Liver (tissue), 9 donors: ENCODE measurements around the gene MBOAT1. TPM values are rescaled to one million over a fixed set of nuclear protein-coding genes. Genes with fewer than 3 reads are reported as not detected.

Experiments used
- DNase-seq: peaks from one replicate; pipeline ENCODE4 v3.0.0-alpha.2; 2017; ENCODE audit warnings: low spot score
- H3K27ac ChIP-seq, 2 donors: one replicate each; pipeline ENCODE4 v1.7.0; 2013; ENCODE audit warnings: inconsistent platforms in 2 of 2, low read length in 2 of 2, control low read depth in 1 of 2, low read depth in 1 of 2, mild to moderate bottlenecking in 1 of 2
- H3K27me3 ChIP-seq, 4 donors: one replicate each; pipeline versions ENCODE4 v1.6.1 to v1.7.0; 2013; ENCODE audit warnings: low read length in 3 of 4, inconsistent platforms in 1 of 4, mild to moderate bottlenecking in 1 of 4, moderate library complexity in 1 of 4; ENCODE audit not compliant: control insufficient read depth in 4 of 4, insufficient read depth in 4 of 4
- H3K36me3 ChIP-seq, 4 donors: one replicate each; pipeline versions ENCODE4 v1.6.1 to v1.7.0; 2013; ENCODE audit warnings: low read length in 3 of 4, mild to moderate bottlenecking in 3 of 4, low read depth in 1 of 4, moderate library complexity in 1 of 4; ENCODE audit not compliant: control insufficient read depth in 4 of 4, insufficient read depth in 3 of 4
- H3K4me1 ChIP-seq, 4 donors: one replicate each; pipeline versions ENCODE4 v1.6.1 to v1.7.0; 2013; ENCODE audit warnings: low read length in 3 of 4, mild to moderate bottlenecking in 3 of 4, moderate library complexity in 1 of 4; ENCODE audit not compliant: control insufficient read depth in 4 of 4, insufficient read depth in 4 of 4
- H3K4me3 ChIP-seq, 3 donors: one replicate each; pipeline versions ENCODE4 v1.6.1 to v1.7.0; 2013; ENCODE audit warnings: low read length in 3 of 3, control low read depth in 1 of 3, low read depth in 1 of 3, mild to moderate bottlenecking in 1 of 3
- H3K9ac ChIP-seq, 2 donors: one replicate each; pipeline ENCODE4 v1.7.0; 2013; ENCODE audit warnings: low read length in 2 of 2, mild to moderate bottlenecking in 2 of 2, moderate library complexity in 2 of 2, control low read depth in 1 of 2, low read depth in 1 of 2
- H3K9me3 ChIP-seq, 4 donors: one replicate each; pipeline versions ENCODE4 v1.6.1 to v1.7.0; 2013; ENCODE audit warnings: low read length in 3 of 4; ENCODE audit not compliant: control insufficient read depth in 4 of 4
- EGR1 ChIP-seq, 2 donors: IDR thresholded peaks; 2 replicates each; pipeline ENCODE4 v1.6.1; 2016 to 2018; ENCODE audit warnings: antibody characterized with exemption in 2 of 2, low read depth in 2 of 2
- FOXA1 ChIP-seq: IDR thresholded peaks from 2 replicates; pipeline ENCODE4 v1.6.1; 2016; ENCODE audit warnings: antibody characterized with exemption
- FOXA2 ChIP-seq: IDR thresholded peaks from 2 replicates; pipeline ENCODE4 v1.6.1; 2016; ENCODE audit warnings: antibody characterized with exemption
- GABPA ChIP-seq, 2 donors: IDR thresholded peaks in 1 of 2; conservative IDR thresholded peaks in 1 of 2; 2 replicates each; pipeline ENCODE4 v1.6.1; 2016; ENCODE audit warnings: antibody characterized with exemption in 2 of 2, mild to moderate bottlenecking in 1 of 2, moderate library complexity in 1 of 2
- HNF4A ChIP-seq, 2 donors: conservative IDR thresholded peaks; 2 replicates each; pipeline ENCODE4 v1.6.1; 2016; ENCODE audit warnings: antibody characterized with exemption in 2 of 2, mild to moderate bottlenecking in 2 of 2
- JUND ChIP-seq, 2 donors: IDR thresholded peaks; 2 replicates each; pipeline ENCODE4 v1.6.1; 2016; ENCODE audit warnings: antibody characterized with exemption in 2 of 2
- MAX ChIP-seq: IDR thresholded peaks from 2 replicates; pipeline ENCODE4 v1.6.1; 2016; ENCODE audit warnings: antibody characterized with exemption
- NR2F2 ChIP-seq: IDR thresholded peaks from 2 replicates; pipeline ENCODE4 v1.6.1; 2016; ENCODE audit warnings: antibody characterized with exemption
- RAD21 ChIP-seq, 2 donors: IDR thresholded peaks; 2 replicates each; pipeline ENCODE4 v1.6.1; 2016; ENCODE audit warnings: antibody characterized with exemption in 2 of 2, mild to moderate bottlenecking in 2 of 2
- REST ChIP-seq: IDR thresholded peaks from 2 replicates; pipeline ENCODE4 v1.6.1; 2016; ENCODE audit warnings: antibody characterized with exemption, mild to moderate bottlenecking
- SP1 ChIP-seq: IDR thresholded peaks from 2 replicates; pipeline ENCODE4 v1.6.1; 2018; ENCODE audit warnings: antibody characterized with exemption, mild to moderate bottlenecking
- TAF1 ChIP-seq: conservative IDR thresholded peaks from 2 replicates; pipeline ENCODE4 v1.6.1; 2016; ENCODE audit warnings: antibody characterized with exemption, mild to moderate bottlenecking
- YY1 ChIP-seq: IDR thresholded peaks from 2 replicates; pipeline ENCODE4 v1.6.1; 2016; ENCODE audit warnings: antibody characterized with exemption, mild to moderate bottlenecking
- ZBTB33 ChIP-seq: IDR thresholded peaks from 2 replicates; pipeline ENCODE4 v1.6.1; 2016; ENCODE audit warnings: antibody characterized with exemption
- WGBS: extraction: QIAGEN DNeasy Blood & Tissue Kit; methylation state at CpG from one replicate; pipeline ENCODE4 v1.1.7; 2013; 5-methylcytosine and 5-hydroxymethylcytosine counted together
- polyA plus RNA-seq, 2 donors: library from polyadenylated mRNA; stranded (reverse) in 1 of 2; unstranded in 1 of 2; fragments of 200-250 nt in 1 of 2; fragments of >200 nt in 1 of 2; fragmentation: Nextera tagmentation in 1 of 2; extraction: Ambion mirVana in 1 of 2; gene quantifications; one replicate each; pipeline versions ENCODE4 v1.2.1 to v1.2.3, GENCODE V29; 2013 to 2015
- total RNA-seq, 2 donors: library from RNA; depleted of rRNA; stranded (reverse); fragments of >200 nt; gene quantifications; one replicate each; pipeline ENCODE4 v1.2.3, GENCODE V29; 2014
- TF ChIP-seq, protein P1 (sequence below): fragments of 150-350 bp; IDR thresholded peaks from 2 replicates; pipeline ENCODE4 v1.5.1; 2017; ENCODE audit warnings: improper control_type of control experiment, low read depth, low read length; ENCODE audit not compliant: missing input control
- TF ChIP-seq, protein P2 (sequence below): IDR thresholded peaks from 2 replicates; pipeline ENCODE4 v1.6.1; 2016; ENCODE audit warnings: antibody characterized with exemption
- donor health status: healthy.
- donor health status: healthy.
- donor health status: healthy.
- donor health status: healthy.
- donor health status: healthy.

The MBOAT1 gene, protein sequence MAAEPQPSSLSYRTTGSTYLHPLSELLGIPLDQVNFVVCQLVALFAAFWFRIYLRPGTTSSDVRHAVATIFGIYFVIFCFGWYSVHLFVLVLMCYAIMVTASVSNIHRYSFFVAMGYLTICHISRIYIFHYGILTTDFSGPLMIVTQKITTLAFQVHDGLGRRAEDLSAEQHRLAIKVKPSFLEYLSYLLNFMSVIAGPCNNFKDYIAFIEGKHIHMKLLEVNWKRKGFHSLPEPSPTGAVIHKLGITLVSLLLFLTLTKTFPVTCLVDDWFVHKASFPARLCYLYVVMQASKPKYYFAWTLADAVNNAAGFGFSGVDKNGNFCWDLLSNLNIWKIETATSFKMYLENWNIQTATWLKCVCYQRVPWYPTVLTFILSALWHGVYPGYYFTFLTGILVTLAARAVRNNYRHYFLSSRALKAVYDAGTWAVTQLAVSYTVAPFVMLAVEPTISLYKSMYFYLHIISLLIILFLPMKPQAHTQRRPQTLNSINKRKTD
- total RNA-seq: 1 to 10 TPM; 5.0 to 9.3 TPM
- polyA plus RNA-seq: 1 to 10 TPM; 1.2 to 1.5 TPM

- no peaks in the 10 kb centered on the region for H3K36me3 ChIP-seq
- peak; percentile 77 for DNase-seq
- H3K27ac ChIP-seq: peak within 1 kb of the TSS; percentile 76 to 94
- TF ChIP-seq SP1 (peak; percentile 34), RAD21 (IDR thresholded peaks at IDR 0.05) (peak in 1 of 2 donors; percentile 19), MAX (peak; percentile 10), EGR1 (IDR thresholded peaks at IDR 0.05; ENCODE audit: low read depth in 2 of 2) (no peak), TAF1 (peak; percentile 69), REST (no peak), YY1 (peak; percentile 66)
- H3K4me3 ChIP-seq: peak within 1 kb of the TSS; percentile 60 to 94 (median 62)
- H3K9me3 ChIP-seq: no peaks in the 10 kb centered on the region
- peak within 1 kb of the TSS; percentile 76 to 89 for H3K9ac ChIP-seq
- H3K27me3 ChIP-seq: no peaks in the 10 kb centered on the region
- H3K4me1 ChIP-seq: peaks cover 3 to 20% (median 6%) of the 10 kb centered on the region in 4 donors
- WGBS: under 1% methylated on average over 60 of the region's 60 CpGs
These were observed at the start of gene MBOAT1 for GRCh38 chr6:20212392-20213111. Gene MBOAT1, minus strand, starts transcription at chr6:20212469. Its CDS starts 235 bp downstream, at chr6:20212234.

DNA sequence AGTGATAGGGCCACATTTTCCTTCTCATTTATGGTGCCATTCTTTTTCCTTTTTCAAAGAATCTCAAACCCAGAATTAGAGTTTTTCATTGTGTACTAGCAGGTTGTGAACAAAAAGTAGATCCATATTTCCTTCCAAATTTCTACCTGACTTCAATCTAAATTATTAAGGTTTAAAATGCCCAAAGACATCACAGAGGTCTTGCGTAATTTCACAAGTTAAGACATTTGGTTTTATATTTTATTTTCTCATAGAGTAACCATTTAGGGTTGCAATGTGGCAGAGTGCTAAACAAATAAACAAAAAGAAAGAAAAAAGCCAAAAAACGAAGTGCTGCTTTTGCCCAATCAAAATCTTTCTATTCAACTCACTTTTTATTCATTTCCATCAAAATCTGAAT lies 49.4 kb upstream of the MBOAT1 start:
- H3K27ac ChIP-seq: no peak overlapping the region
- no peak overlapping the region for H3K4me3 ChIP-seq
- no peaks in the 10 kb centered on the region for H3K36me3 ChIP-seq
- DNase-seq: no peak
- H3K9me3 ChIP-seq: peaks cover 0 to 5% (median 0%) of the 10 kb centered on the region in 4 donors
- TF ChIP-seq MAX (no peak), NR2F2 (no peak), GABPA (IDR thresholded peaks at IDR 0.05 in 1 of 2, conservative IDR thresholded peaks at IDR 0.05 in 1 of 2) (no peak), ZBTB33 (no peak), JUND (IDR thresholded peaks at IDR 0.05) (no peak), SP1 (no peak), EGR1 (IDR thresholded peaks at IDR 0.05; ENCODE audit: low read depth in 2 of 2) (no peak), YY1 (no peak), REST (no peak), FOXA2 (no peak), HNF4A (conservative IDR thresholded peaks at IDR 0.05) (no peak), FOXA1 (no peak)
- TF ChIP-seq, protein P1, sequence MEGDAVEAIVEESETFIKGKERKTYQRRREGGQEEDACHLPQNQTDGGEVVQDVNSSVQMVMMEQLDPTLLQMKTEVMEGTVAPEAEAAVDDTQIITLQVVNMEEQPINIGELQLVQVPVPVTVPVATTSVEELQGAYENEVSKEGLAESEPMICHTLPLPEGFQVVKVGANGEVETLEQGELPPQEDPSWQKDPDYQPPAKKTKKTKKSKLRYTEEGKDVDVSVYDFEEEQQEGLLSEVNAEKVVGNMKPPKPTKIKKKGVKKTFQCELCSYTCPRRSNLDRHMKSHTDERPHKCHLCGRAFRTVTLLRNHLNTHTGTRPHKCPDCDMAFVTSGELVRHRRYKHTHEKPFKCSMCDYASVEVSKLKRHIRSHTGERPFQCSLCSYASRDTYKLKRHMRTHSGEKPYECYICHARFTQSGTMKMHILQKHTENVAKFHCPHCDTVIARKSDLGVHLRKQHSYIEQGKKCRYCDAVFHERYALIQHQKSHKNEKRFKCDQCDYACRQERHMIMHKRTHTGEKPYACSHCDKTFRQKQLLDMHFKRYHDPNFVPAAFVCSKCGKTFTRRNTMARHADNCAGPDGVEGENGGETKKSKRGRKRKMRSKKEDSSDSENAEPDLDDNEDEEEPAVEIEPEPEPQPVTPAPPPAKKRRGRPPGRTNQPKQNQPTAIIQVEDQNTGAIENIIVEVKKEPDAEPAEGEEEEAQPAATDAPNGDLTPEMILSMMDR: no peak
- TF ChIP-seq, protein P2, sequence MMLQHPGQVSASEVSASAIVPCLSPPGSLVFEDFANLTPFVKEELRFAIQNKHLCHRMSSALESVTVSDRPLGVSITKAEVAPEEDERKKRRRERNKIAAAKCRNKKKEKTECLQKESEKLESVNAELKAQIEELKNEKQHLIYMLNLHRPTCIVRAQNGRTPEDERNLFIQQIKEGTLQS: no peak
- 76% methylated on average over 2 of the region's 2 CpGs for WGBS
- H3K27me3 ChIP-seq: no peaks in the 10 kb centered on the region
- H3K9ac ChIP-seq: no peak overlapping the region
- no peaks in the 10 kb centered on the region for H3K4me1 ChIP-seq
